Endothelial cell of umbilical vein (primary cell): ENCODE measurements around the gene SLC12A4. TPM values are rescaled to one million over a fixed set of nuclear protein-coding genes. Genes with fewer than 3 reads are reported as not detected.
A peak's percentile ranks its signal among the peaks of the same experiment; 100 is the strongest.

Experiments
- BruUV-seq: library from RNA; stranded (reverse); fragments of 400-500 nt; replicated peaks from 2 replicates; lab custom pipeline; 2021; lab: Mats Ljungman, UMichigan
- CTCF ChIA-PET: fragments of 300-600, 350-600 bp; sonication (Branson Sonifier 250); formaldehyde crosslinking; loops from one replicate; lab custom pipeline; 2021; ENCODE audit warnings: antibody characterized with exemption, inconsistent platforms; lab: Charles Lee
- POLR2A ChIA-PET: fragments of 300-600, 350-600 bp; sonication (Branson Sonifier 250); formaldehyde crosslinking; loops from one replicate; lab custom pipeline; 2021; ENCODE audit warnings: antibody characterized with exemption, inconsistent platforms; lab: Charles Lee
- DNase-seq: peaks from one replicate; pipeline ENCODE4 v3.0.0-alpha.2; 2011; ENCODE audit warnings: low read depth, low spot score
- FAIRE-seq: peaks from 2 replicates; lab custom pipeline; 2011; peaks lifted over from hg19 to GRCh38; lab: Jason Lieb, UNC
- H2AFZ ChIP-seq: 2 replicates; pipeline ENCODE4 v1.6.0; 2012; ENCODE audit warnings: low read depth, low read length, control low read depth, inconsistent platforms
- H3K27ac ChIP-seq: 2 replicates; pipeline ENCODE4 v1.5.1; 2011; ENCODE audit warnings: low read depth, mild to moderate bottlenecking, control low read depth, low read length, moderate library complexity; ENCODE audit not compliant: insufficient read depth
- H3K27me3 ChIP-seq, 2 experiments: 2 replicates each; pipeline versions ENCODE4 v1.6.0 to v1.6.1; 2011; ENCODE audit warnings: low read length in 2 of 2, mixed read lengths in 1 of 2; ENCODE audit not compliant: control insufficient read depth in 2 of 2, insufficient read depth in 2 of 2
- H3K36me3 ChIP-seq, 2 experiments: 2 replicates in 1 of 2; 3 replicates in 1 of 2; pipeline ENCODE4 v1.5.1; 2011; ENCODE audit warnings: low read length in 2 of 2, mild to moderate bottlenecking in 1 of 2, moderate library complexity in 1 of 2; ENCODE audit not compliant: control insufficient read depth in 2 of 2, insufficient read depth in 2 of 2; ENCODE audit errors: extremely low read depth in 1 of 2
- H3K4me1 ChIP-seq: 3 replicates; pipeline ENCODE4 v1.5.1; 2011; ENCODE audit warnings: mild to moderate bottlenecking, low read length; ENCODE audit not compliant: control insufficient read depth, insufficient read depth; ENCODE audit errors: extremely low read depth
- H3K4me2 ChIP-seq: 2 replicates; pipeline ENCODE4 v1.6.1; 2011; ENCODE audit warnings: low read length, control low read depth, mixed read lengths; ENCODE audit not compliant: insufficient read depth
- H3K4me3 ChIP-seq, 3 experiments: fragments of 200-600 bp in 1 of 3; sonication (generic), shearing (Covaris generic) in 1 of 3; replicated peaks in 1 of 3; 2 replicates each; pipeline ENCODE4 v1.5.1; 2011 to 2016; ENCODE audit warnings: control low read depth in 3 of 3, low read length in 3 of 3, mild to moderate bottlenecking in 2 of 3, inconsistent platforms in 1 of 3, low read depth in 1 of 3, moderate library complexity in 1 of 3; ENCODE audit not compliant: insufficient read depth in 1 of 3
- H3K79me2 ChIP-seq: 2 replicates; pipeline ENCODE4 v1.6.0; 2012; ENCODE audit warnings: low read length, inconsistent platforms; ENCODE audit not compliant: control insufficient read depth, insufficient read depth
- H3K9ac ChIP-seq: replicated peaks from 2 replicates; pipeline ENCODE3; 2011; ENCODE audit warnings: low read length, control low read depth; ENCODE audit not compliant: insufficient read depth; ENCODE audit errors: extremely low read depth
- H3K9me1 ChIP-seq: replicated peaks from 3 replicates; pipeline ENCODE4 v1.6.0; 2011; ENCODE audit warnings: mild to moderate bottlenecking, low read length; ENCODE audit not compliant: control insufficient read depth, insufficient read depth; ENCODE audit errors: extremely low read depth
- H3K9me3 ChIP-seq: replicated peaks from 2 replicates; pipeline ENCODE4 v1.5.1; 2012; ENCODE audit warnings: low read length, inconsistent platforms; ENCODE audit not compliant: control insufficient read depth, insufficient read depth
- H4K20me1 ChIP-seq: replicated peaks from 2 replicates; pipeline ENCODE3; 2011; ENCODE audit warnings: mild to moderate bottlenecking, low read length; ENCODE audit not compliant: control insufficient read depth, insufficient read depth; ENCODE audit errors: extremely low read depth
- CTCF ChIP-seq, 2 donors: IDR thresholded peaks; 1 replicate in 1 of 2; 2 replicates in 1 of 2; pipeline ENCODE4 v1.5.1; 2011; ENCODE audit warnings: low read length in 2 of 2, mild to moderate bottlenecking in 2 of 2, moderate library complexity in 2 of 2, control low read depth in 1 of 2, inconsistent platforms in 1 of 2, low read depth in 1 of 2; ENCODE audit not compliant: insufficient read depth in 1 of 2; ENCODE audit errors: extremely low read depth in 1 of 2
- EZH2 ChIP-seq: IDR thresholded peaks from 2 replicates; pipeline ENCODE4 v1.6.1; 2012; ENCODE audit warnings: borderline replicate concordance, low read depth, mild to moderate bottlenecking, moderate library complexity, low read length, inconsistent platforms; ENCODE audit not compliant: severe bottlenecking
- FOS ChIP-seq: IDR thresholded peaks from 2 replicates; pipeline ENCODE4 v1.6.1; 2011; ENCODE audit warnings: mild to moderate bottlenecking, low read length, moderate library complexity, borderline replicate concordance; ENCODE audit not compliant: insufficient read depth
- GATA2 ChIP-seq: IDR thresholded peaks from 2 replicates; pipeline ENCODE4 v1.7.0; 2011; ENCODE audit warnings: low read depth, mild to moderate bottlenecking, moderate library complexity, mixed read lengths, low read length; ENCODE audit not compliant: insufficient read length, insufficient read depth
- JUN ChIP-seq: IDR thresholded peaks from 2 replicates; pipeline ENCODE4 v1.6.1; 2011; ENCODE audit warnings: borderline replicate concordance, low read depth; ENCODE audit not compliant: insufficient read length, insufficient read depth
- MAX ChIP-seq: IDR thresholded peaks from 2 replicates; pipeline ENCODE4 v1.6.1; 2011; ENCODE audit not compliant: insufficient read depth, insufficient read length
- MYC ChIP-seq: IDR thresholded peaks from one replicate; pipeline ENCODE4 v1.6.1; 2011; ENCODE audit warnings: mild to moderate bottlenecking, low read depth, low read length
- POLR2A ChIP-seq: IDR thresholded peaks from 2 replicates; pipeline ENCODE4 v1.6.1; 2012; ENCODE audit warnings: low read depth, mild to moderate bottlenecking, control low read depth, low read length
- POLR2AphosphoS5 ChIP-seq: IDR thresholded peaks from 2 replicates; pipeline ENCODE4 v1.6.1; 2012; ENCODE audit warnings: low read depth, mild to moderate bottlenecking, control low read depth, low read length, moderate library complexity; ENCODE audit not compliant: insufficient read depth
- dilution Hi-C: fragments of 300-500 bp; cut with MboI; formaldehyde crosslinking; loops from one replicate; pipeline ENCODE4 v1.15.0; 2019; ENCODE audit warnings: low sequenced_read_pairs; ENCODE audit not compliant: extremely low pct_ligation_motif_present
- intact Hi-C: fragments of 100-400 bp; cut with micrococcal nuclease; formaldehyde crosslinking; loops from one replicate; pipeline ENCODE4 v1.10.0; 2022
- polyA plus RNA-seq, 4 experiments: library from polyadenylated mRNA; depleted of rRNA in 3 of 4; stranded (reverse) in 3 of 4; unstranded in 1 of 4; fragments of >200 nt; gene quantifications; 2 replicates each; pipeline versions ENCODE4 v1.2.1 to v1.2.3, GENCODE V29; 2011 to 2012; ENCODE audit warnings: missing spikeins in 1 of 4
- total RNA-seq: library from RNA; stranded (reverse); gene quantifications from 2 replicates; pipeline ENCODE4 v1.2.3, GENCODE V29; 2021

The SLC12A4 gene
- total and polyA plus RNA-seq, 2 donors (not counting 3 experiments of a cell fraction or from before 2014, with no cell fraction given) = 110 to 114 TPM

- Histone ChIP-seq H2AFZ (peak overlapping the region; percentile 35), H3K27me3 (no peaks in the 10 kb centered on the region), H4K20me1 (no peaks in the 10 kb centered on the region), H3K4me3 (no peak overlapping the region), H3K36me3 (no peaks in the 10 kb centered on the region), H3K4me2 (no peak overlapping the region), H3K4me1 (peaks cover 4% of the 10 kb centered on the region), H3K9me3 (no peaks in the 10 kb centered on the region), H3K27ac (no peak overlapping the region), H3K79me2 (no peaks in the 10 kb centered on the region), H3K9me1 (no peaks in the 10 kb centered on the region), H3K9ac (no peak overlapping the region)
- TF ChIP-seq JUN (no peak), MYC (no peak), GATA2 (no peak), POLR2A (no peak), FOS (no peak), EZH2 (no peak), POLR2AphosphoS5 (no peak), MAX (no peak), CTCF (IDR thresholded peaks at IDR 0.05; ENCODE audit: extremely low read depth in 1 of 2, insufficient read depth in 1 of 2, low read depth in 1 of 2, low read length in 2 of 2) (no peak)
- ChIA-PET CTCF (interaction anchor here (0.9 to 2.4 kb wide), 3 partner anchors 10 to 235 kb away, joined by 3 to 52 read pairs (median 8); no protein-coding TSS in a partner anchor), POLR2A (no interaction called here)
- dilution Hi-C loops (no loop called here), intact Hi-C loops (loop anchor here (1.0 kb wide), 4 partner anchors 31 to 237 kb away; partner anchors contain the start of genes DDX28 and DUS2)
- DNase-seq = no peak
- BruUV-seq = no TSS peak
- no peak for FAIRE-seq
These were observed 24.3 kb upstream of the SLC12A4 start for GRCh38 chr16:67992661-67993206.
